Measurements from ENCODE around the gene ENAH.

Gene ENAH

GRCh38 chr1:225493591-225494246, 159.2 kb downstream of the ENAH start:
- peaks cover 1 to 14% of the 10 kb centered on the region in 2 donors for H3K36me3 ChIP-seq (ENCODE audit: control insufficient read depth in 2 of 2, insufficient read depth in 2 of 2, low read length in 2 of 2)
- H3K9ac ChIP-seq (ENCODE audit: low read length in 2 of 2), result no peak overlapping the region
- H3K4me1 ChIP-seq (ENCODE audit: control insufficient read depth, insufficient read depth, low read length), result no peaks in the 10 kb centered on the region
- no peak overlapping the region for H3K27ac ChIP-seq (ENCODE audit: low read length)
- H3K27me3 ChIP-seq (ENCODE audit: control insufficient read depth in 1 of 2, insufficient read depth in 2 of 2, low read length in 2 of 2), result no peaks in the 10 kb centered on the region
- H3K9me3 ChIP-seq (ENCODE audit: control insufficient read depth in 2 of 2, low read length in 2 of 2), result no peaks in the 10 kb centered on the region
- no peak overlapping the region for H3K4me3 ChIP-seq (ENCODE audit: low read length in 2 of 2)

DNA sequence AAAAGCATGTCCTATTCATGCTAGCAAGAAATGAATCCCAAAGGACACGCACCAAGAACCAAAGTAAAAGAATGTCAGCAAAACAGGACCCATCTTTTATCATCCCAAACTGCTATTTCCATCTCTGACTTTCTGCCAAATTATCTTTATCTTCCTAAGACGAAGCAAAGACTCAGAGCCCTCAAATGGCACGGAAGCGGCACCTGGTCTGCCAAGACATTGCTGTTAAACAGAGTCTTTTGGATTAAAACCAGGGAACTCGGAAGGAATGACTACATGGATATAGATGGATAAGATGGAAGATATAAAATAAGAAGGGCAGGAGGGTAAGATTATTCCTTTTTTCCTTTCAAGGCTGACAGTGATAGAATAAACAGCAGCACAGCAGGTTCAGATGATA, 164.2 kb downstream of the ENAH start:
- Histone ChIP-seq H3K27me3 (ENCODE audit: control insufficient read depth in 1 of 2, insufficient read depth in 2 of 2, low read length in 2 of 2) (no peaks in the 10 kb centered on the region), H3K4me3 (ENCODE audit: low read length in 2 of 2) (peak overlapping the region in 1 of 2 donors; percentile 1), H3K9ac (ENCODE audit: low read length in 2 of 2) (no peak overlapping the region), H3K27ac (ENCODE audit: low read length) (peak overlapping the region; percentile 19), H3K36me3 (ENCODE audit: control insufficient read depth in 2 of 2, insufficient read depth in 2 of 2, low read length in 2 of 2) (peaks cover 0 to 3% of the 10 kb centered on the region in 2 donors), H3K9me3 (ENCODE audit: control insufficient read depth in 2 of 2, low read length in 2 of 2) (no peaks in the 10 kb centered on the region), H3K4me1 (ENCODE audit: control insufficient read depth, insufficient read depth, low read length) (peaks cover 8% of the 10 kb centered on the region)

DNA sequence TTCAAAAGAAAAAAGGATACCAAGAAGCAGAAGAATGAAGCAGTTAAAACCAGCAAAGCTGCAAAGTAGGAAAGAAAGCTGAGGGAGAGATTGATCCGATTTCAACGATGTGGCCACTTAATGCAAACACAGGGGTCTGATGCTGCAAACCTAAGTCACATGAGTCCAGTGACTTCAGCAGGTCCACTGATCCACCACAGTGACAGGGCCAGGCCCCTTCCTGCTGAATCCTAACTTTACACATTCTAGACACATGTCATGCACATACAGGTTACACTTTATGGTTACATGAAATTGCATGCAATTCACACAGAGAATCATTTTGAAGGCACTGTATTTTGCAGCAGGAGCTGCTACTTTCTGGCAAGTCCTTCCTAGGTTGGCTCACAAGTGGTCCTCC, 166.1 kb downstream of the ENAH start:
- Histone ChIP-seq H3K27ac (ENCODE audit: low read length) (no peak overlapping the region), H3K36me3 (ENCODE audit: control insufficient read depth in 2 of 2, insufficient read depth in 2 of 2, low read length in 2 of 2) (no peaks in the 10 kb centered on the region), H3K9me3 (ENCODE audit: control insufficient read depth in 2 of 2, low read length in 2 of 2) (no peaks in the 10 kb centered on the region), H3K4me1 (ENCODE audit: control insufficient read depth, insufficient read depth, low read length) (peaks cover 21% of the 10 kb centered on the region), H3K27me3 (ENCODE audit: control insufficient read depth in 1 of 2, insufficient read depth in 2 of 2, low read length in 2 of 2) (no peaks in the 10 kb centered on the region), H3K4me3 (ENCODE audit: low read length in 2 of 2) (no peak overlapping the region), H3K9ac (ENCODE audit: low read length in 2 of 2) (no peak overlapping the region)

GRCh38 chr1:225485991-225486530, 166.9 kb downstream of the ENAH start:
- no peaks in the 10 kb centered on the region for H3K27me3 ChIP-seq (ENCODE audit: control insufficient read depth in 1 of 2, insufficient read depth in 2 of 2, low read length in 2 of 2)
- H3K4me3 ChIP-seq (ENCODE audit: low read length in 2 of 2), result no peak overlapping the region
- H3K4me1 ChIP-seq (ENCODE audit: control insufficient read depth, insufficient read depth, low read length), result peaks cover 21% of the 10 kb centered on the region
- H3K9ac ChIP-seq (ENCODE audit: low read length in 2 of 2), result no peak overlapping the region
- no peaks in the 10 kb centered on the region for H3K9me3 ChIP-seq (ENCODE audit: control insufficient read depth in 2 of 2, low read length in 2 of 2)
- no peaks in the 10 kb centered on the region for H3K36me3 ChIP-seq (ENCODE audit: control insufficient read depth in 2 of 2, insufficient read depth in 2 of 2, low read length in 2 of 2)
- peak overlapping the region; percentile 70 for H3K27ac ChIP-seq (ENCODE audit: low read length)

DNA sequence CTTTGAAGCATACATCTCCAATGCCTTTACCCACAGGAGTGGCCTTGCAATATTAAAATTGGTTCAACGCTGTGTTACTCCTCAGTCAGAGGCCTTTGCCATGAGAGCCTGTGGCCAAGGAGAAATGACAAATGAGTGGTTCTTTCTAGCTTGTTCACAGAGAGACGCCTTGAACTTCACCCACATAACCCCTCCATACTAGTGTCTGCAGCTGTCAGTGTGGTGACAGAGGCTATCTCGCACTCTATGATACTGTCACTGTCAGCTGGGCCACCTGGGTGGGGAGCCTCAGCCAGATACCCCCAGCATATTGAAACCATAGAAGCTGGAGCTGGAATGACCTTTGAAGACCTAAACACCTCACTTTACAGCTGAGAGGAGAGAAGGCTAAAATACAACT, 167.7 kb downstream of the ENAH start:
- H3K4me1 ChIP-seq (ENCODE audit: control insufficient read depth, insufficient read depth, low read length), result peaks cover 21% of the 10 kb centered on the region
- H3K9ac ChIP-seq (ENCODE audit: low read length in 2 of 2), result no peak overlapping the region
- H3K27me3 ChIP-seq (ENCODE audit: control insufficient read depth in 1 of 2, insufficient read depth in 2 of 2, low read length in 2 of 2), result no peaks in the 10 kb centered on the region
- H3K9me3 ChIP-seq (ENCODE audit: control insufficient read depth in 2 of 2, low read length in 2 of 2), result no peaks in the 10 kb centered on the region
- H3K36me3 ChIP-seq (ENCODE audit: control insufficient read depth in 2 of 2, insufficient read depth in 2 of 2, low read length in 2 of 2), result no peaks in the 10 kb centered on the region
- H3K27ac ChIP-seq (ENCODE audit: low read length), result peak overlapping the region; percentile 70
- no peak overlapping the region for H3K4me3 ChIP-seq (ENCODE audit: low read length in 2 of 2)

GRCh38 chr1:225484657-225485214, 168.2 kb downstream of the ENAH start:
- H3K27ac ChIP-seq (ENCODE audit: low read length), result peak overlapping the region; percentile 70
- peaks cover 21% of the 10 kb centered on the region for H3K4me1 ChIP-seq (ENCODE audit: control insufficient read depth, insufficient read depth, low read length)
- H3K27me3 ChIP-seq (ENCODE audit: control insufficient read depth in 1 of 2, insufficient read depth in 2 of 2, low read length in 2 of 2), result no peaks in the 10 kb centered on the region
- H3K9ac ChIP-seq (ENCODE audit: low read length in 2 of 2), result peak overlapping the region; percentile 67 to 73
- peak overlapping the region; percentile 64 to 72 for H3K4me3 ChIP-seq (ENCODE audit: low read length in 2 of 2)
- H3K36me3 ChIP-seq (ENCODE audit: control insufficient read depth in 2 of 2, insufficient read depth in 2 of 2, low read length in 2 of 2), result no peaks in the 10 kb centered on the region
- no peaks in the 10 kb centered on the region for H3K9me3 ChIP-seq (ENCODE audit: control insufficient read depth in 2 of 2, low read length in 2 of 2)

DNA sequence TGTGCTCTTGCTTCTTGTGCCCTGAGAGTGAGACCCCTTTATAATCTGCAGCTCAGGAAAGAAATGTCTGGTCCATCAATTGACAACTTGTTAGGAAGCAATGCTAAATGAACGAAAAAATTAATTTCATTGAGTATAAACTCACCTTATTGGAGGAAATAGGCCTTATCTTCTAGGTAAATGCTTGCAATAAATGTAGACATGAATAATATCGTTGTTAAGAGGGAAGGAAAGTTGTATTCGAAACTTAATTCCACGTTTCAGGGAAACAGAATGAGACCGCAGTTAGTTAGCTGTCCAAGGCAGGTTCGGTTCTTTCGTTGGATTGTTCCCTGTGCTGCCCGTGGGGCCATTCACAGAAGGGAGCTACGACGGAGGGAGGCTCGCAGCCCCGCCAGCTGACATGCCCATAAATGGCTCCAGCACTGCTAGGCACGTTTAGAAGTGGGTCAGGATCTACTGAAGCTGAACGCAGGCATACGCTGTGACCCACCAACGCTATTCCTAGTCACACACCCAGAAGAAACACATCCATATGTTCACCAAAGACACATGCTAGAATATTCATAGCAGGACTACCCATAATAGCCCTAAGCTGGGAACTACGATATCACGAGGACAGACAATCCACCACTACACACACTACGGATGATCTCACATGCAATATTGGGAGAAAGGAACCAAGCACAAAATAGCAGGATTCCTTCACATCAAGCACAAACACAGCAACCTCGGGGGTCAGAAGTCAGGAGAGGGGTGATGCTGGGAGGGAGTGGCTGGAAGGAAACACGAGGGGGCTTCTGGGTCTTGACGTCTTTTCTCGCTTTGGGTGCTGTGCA, 168.9 kb downstream of the ENAH start:
- H3K27ac ChIP-seq (ENCODE audit: low read length), result peak overlapping the region; percentile 70
- no peaks in the 10 kb centered on the region for H3K36me3 ChIP-seq (ENCODE audit: control insufficient read depth in 2 of 2, insufficient read depth in 2 of 2, low read length in 2 of 2)
- H3K9ac ChIP-seq (ENCODE audit: low read length in 2 of 2), result peak overlapping the region; percentile 67 to 73
- H3K4me3 ChIP-seq (ENCODE audit: low read length in 2 of 2), result peak overlapping the region; percentile 64 to 72
- H3K9me3 ChIP-seq (ENCODE audit: control insufficient read depth in 2 of 2, low read length in 2 of 2), result no peaks in the 10 kb centered on the region
- no peaks in the 10 kb centered on the region for H3K27me3 ChIP-seq (ENCODE audit: control insufficient read depth in 1 of 2, insufficient read depth in 2 of 2, low read length in 2 of 2)
- peaks cover 21% of the 10 kb centered on the region for H3K4me1 ChIP-seq (ENCODE audit: control insufficient read depth, insufficient read depth, low read length)

DNA sequence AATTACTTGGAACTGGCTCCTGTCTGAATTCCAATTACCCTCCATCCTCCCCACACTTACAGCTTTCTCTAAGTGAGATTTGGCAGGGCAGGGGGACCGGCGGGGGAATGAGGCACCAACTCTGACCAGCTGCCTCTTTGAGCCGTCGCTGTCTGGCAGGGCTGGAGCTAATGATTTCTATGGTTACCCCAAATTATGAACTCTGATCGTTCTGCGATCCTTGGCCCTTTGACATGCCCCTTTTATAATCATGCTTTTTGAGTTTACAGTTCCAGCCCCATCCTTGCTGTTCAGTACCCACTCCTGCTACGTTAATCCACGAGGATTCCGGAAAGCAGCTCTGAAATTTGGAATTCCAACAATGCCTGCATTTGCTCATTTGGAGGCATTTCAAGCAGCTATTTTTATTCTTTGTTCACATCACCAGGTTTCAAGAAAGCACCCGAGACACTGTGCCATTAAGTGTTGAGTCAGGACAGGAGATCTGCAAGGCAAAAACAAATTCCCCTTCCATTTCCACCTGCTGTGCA, 170.4 kb downstream of the ENAH start:
- Histone ChIP-seq H3K9ac (ENCODE audit: low read length in 2 of 2) (peak overlapping the region in 1 of 2 donors; percentile 36), H3K27me3 (ENCODE audit: control insufficient read depth in 1 of 2, insufficient read depth in 2 of 2, low read length in 2 of 2) (no peaks in the 10 kb centered on the region), H3K9me3 (ENCODE audit: control insufficient read depth in 2 of 2, low read length in 2 of 2) (no peaks in the 10 kb centered on the region), H3K4me3 (ENCODE audit: low read length in 2 of 2) (peak overlapping the region in 1 of 2 donors; percentile 44), H3K27ac (ENCODE audit: low read length) (peak overlapping the region; percentile 70), H3K36me3 (ENCODE audit: control insufficient read depth in 2 of 2, insufficient read depth in 2 of 2, low read length in 2 of 2) (no peaks in the 10 kb centered on the region), H3K4me1 (ENCODE audit: control insufficient read depth, insufficient read depth, low read length) (peaks cover 21% of the 10 kb centered on the region)

DNA sequence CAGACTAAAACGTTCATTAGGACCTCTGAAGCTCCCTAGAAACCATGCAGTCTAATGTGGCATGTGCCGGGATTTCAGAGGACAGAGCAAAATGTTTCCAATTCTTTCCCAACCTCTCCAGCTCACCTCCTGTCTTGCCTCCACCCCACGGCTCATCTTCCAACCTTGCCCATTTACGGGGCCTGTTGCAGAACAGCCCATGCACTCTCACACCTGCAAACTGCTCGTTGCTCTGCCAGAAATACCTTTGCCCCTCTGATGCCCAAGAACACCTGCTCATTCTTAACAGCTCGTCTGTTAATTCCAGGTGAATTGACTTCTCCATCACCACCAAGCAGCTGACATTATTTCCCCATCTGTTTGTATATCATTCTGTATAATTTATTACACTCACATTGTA, 171.2 kb downstream of the ENAH start:
- H3K4me3 ChIP-seq (ENCODE audit: low read length in 2 of 2), result no peak overlapping the region
- H3K27ac ChIP-seq (ENCODE audit: low read length), result no peak overlapping the region
- H3K36me3 ChIP-seq (ENCODE audit: control insufficient read depth in 2 of 2, insufficient read depth in 2 of 2, low read length in 2 of 2), result no peaks in the 10 kb centered on the region

DNA sequence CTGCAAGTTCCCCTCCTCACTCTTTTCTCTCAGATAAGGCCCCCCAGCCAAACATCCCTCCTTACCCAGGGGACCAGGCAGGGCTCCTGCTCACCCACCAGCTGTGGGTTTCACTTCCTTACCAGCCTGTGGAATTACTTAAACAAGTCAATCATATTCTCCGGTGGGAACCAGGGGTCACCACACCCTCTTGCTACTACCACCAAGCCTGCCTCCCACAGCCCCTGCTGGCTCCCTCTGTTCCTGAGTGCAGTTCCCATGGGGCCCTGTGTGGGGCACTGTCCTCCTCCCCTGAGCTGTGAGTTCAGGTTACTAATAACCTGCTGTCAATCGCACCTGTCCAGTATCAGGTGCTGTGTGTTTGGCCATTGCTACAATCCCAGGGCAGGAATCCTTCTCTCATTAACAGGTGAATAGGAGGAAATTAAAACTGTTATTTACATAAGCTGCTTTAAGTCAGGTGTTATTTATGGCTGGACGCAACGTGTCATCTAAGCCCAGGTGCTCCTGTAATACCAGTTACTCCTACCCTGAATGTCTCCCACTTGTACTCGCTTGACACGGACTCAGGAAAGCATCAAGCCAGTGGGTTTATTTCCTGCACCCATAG, 172.0 kb downstream of the ENAH start:
- Histone ChIP-seq H3K4me3 (ENCODE audit: low read length in 2 of 2) (no peak overlapping the region), H3K27ac (ENCODE audit: low read length) (no peak overlapping the region), H3K36me3 (ENCODE audit: control insufficient read depth in 2 of 2, insufficient read depth in 2 of 2, low read length in 2 of 2) (no peaks in the 10 kb centered on the region), H3K9me3 (ENCODE audit: control insufficient read depth in 2 of 2, low read length in 2 of 2) (no peaks in the 10 kb centered on the region), H3K4me1 (ENCODE audit: control insufficient read depth, insufficient read depth, low read length) (peaks cover 21% of the 10 kb centered on the region), H3K9ac (ENCODE audit: low read length in 2 of 2) (no peak overlapping the region), H3K27me3 (ENCODE audit: control insufficient read depth in 1 of 2, insufficient read depth in 2 of 2, low read length in 2 of 2) (no peaks in the 10 kb centered on the region)

More for the DNA sequence above, 171.2 kb downstream of the ENAH start:
- Histone ChIP-seq H3K9ac (ENCODE audit: low read length in 2 of 2) (no peak overlapping the region), H3K4me1 (ENCODE audit: control insufficient read depth, insufficient read depth, low read length) (peaks cover 21% of the 10 kb centered on the region), H3K9me3 (ENCODE audit: control insufficient read depth in 2 of 2, low read length in 2 of 2) (no peaks in the 10 kb centered on the region), H3K27me3 (ENCODE audit: control insufficient read depth in 1 of 2, insufficient read depth in 2 of 2, low read length in 2 of 2) (no peaks in the 10 kb centered on the region)

Measured in stomach smooth muscle (tissue), 2 donors.